ENCODE measurements around the gene POLR2M.

Gene POLR2M

GRCh38 chr15:57675481-57676181 is 30.9 kb upstream of the POLR2M start:
- H3K4me1 ChIP-seq (ENCODE audit: control insufficient read depth, low read length), result no peaks in the 10 kb centered on the region
- no peak overlapping the region for H3K27ac ChIP-seq (ENCODE audit: low read depth, low read length)
- H3K4me3 ChIP-seq (ENCODE audit: low read length), result no peak overlapping the region
- H3F3A ChIP-seq (ENCODE audit: control insufficient read depth, insufficient read depth), result no peaks in the 10 kb centered on the region
- H3K79me2 ChIP-seq (ENCODE audit: control insufficient read depth, low read length), result no peaks in the 10 kb centered on the region
- H3K9me2 ChIP-seq (replicated peaks; ENCODE audit: control insufficient read depth, low read length), result no peaks in the 10 kb centered on the region
- no peak overlapping the region for H3K4me2 ChIP-seq (ENCODE audit: low read length)
- TF ChIP-seq EZH2phosphoT487 (IDR thresholded peaks at IDR 0.05; ENCODE audit: borderline replicate concordance, low read length), result no peak
- no peak for TF ChIP-seq CTCF (IDR thresholded peaks at IDR 0.05; ENCODE audit: low read depth, low read length, poor library complexity, severe bottlenecking)
- peaks cover 23% of the 10 kb centered on the region; the same call in 1 of the 2 replicates for H3K27me3 ChIP-seq (ENCODE audit: control insufficient read depth, low read length)
- H3K36me3 ChIP-seq (ENCODE audit: control insufficient read depth, low read length), result no peaks in the 10 kb centered on the region
- no peaks in the 10 kb centered on the region for H3K9me3 ChIP-seq (ENCODE audit: control insufficient read depth, insufficient read depth, low read length)
- no peaks in the 10 kb centered on the region for H4K20me1 ChIP-seq (ENCODE audit: control insufficient read depth, insufficient read depth, low read depth, low read length)

- Histone ChIP-seq H3K9me2 (replicated peaks; ENCODE audit: control insufficient read depth, low read length) (no peaks in the 10 kb centered on the region), H3K27ac (ENCODE audit: low read depth, low read length) (no peak overlapping the region), H3K4me3 (ENCODE audit: low read length) (no peak overlapping the region), H3K79me2 (ENCODE audit: control insufficient read depth, low read length) (no peaks in the 10 kb centered on the region), H3K4me1 (ENCODE audit: control insufficient read depth, low read length) (no peaks in the 10 kb centered on the region), H3K9me3 (ENCODE audit: control insufficient read depth, insufficient read depth, low read length) (no peaks in the 10 kb centered on the region), H3K4me2 (ENCODE audit: low read length) (no peak overlapping the region), H3K27me3 (ENCODE audit: control insufficient read depth, low read length) (peaks cover 19% of the 10 kb centered on the region; the same call in 1 of the 2 replicates), H3F3A (ENCODE audit: control insufficient read depth, insufficient read depth) (no peaks in the 10 kb centered on the region), H3K36me3 (ENCODE audit: control insufficient read depth, low read length) (no peaks in the 10 kb centered on the region), H4K20me1 (ENCODE audit: control insufficient read depth, insufficient read depth, low read depth, low read length) (no peaks in the 10 kb centered on the region)
- TF ChIP-seq EZH2phosphoT487 (IDR thresholded peaks at IDR 0.05; ENCODE audit: borderline replicate concordance, low read length) (no peak), CTCF (IDR thresholded peaks at IDR 0.05; ENCODE audit: low read depth, low read length, poor library complexity, severe bottlenecking) (no peak)
These were observed 29.9 kb upstream of the POLR2M start for GRCh38 chr15:57676585-57676984.

GRCh38 chr15:57677204-57677603 is 29.3 kb upstream of the POLR2M start:
- Histone ChIP-seq H3K4me2 (ENCODE audit: low read length) (no peak overlapping the region), H3F3A (ENCODE audit: control insufficient read depth, insufficient read depth) (no peaks in the 10 kb centered on the region), H3K36me3 (ENCODE audit: control insufficient read depth, low read length) (no peaks in the 10 kb centered on the region), H3K9me3 (ENCODE audit: control insufficient read depth, insufficient read depth, low read length) (no peaks in the 10 kb centered on the region), H3K4me3 (ENCODE audit: low read length) (no peak overlapping the region), H3K4me1 (ENCODE audit: control insufficient read depth, low read length) (no peaks in the 10 kb centered on the region), H3K79me2 (ENCODE audit: control insufficient read depth, low read length) (no peaks in the 10 kb centered on the region), H3K27ac (ENCODE audit: low read depth, low read length) (no peak overlapping the region), H4K20me1 (ENCODE audit: control insufficient read depth, insufficient read depth, low read depth, low read length) (no peaks in the 10 kb centered on the region), H3K9me2 (replicated peaks; ENCODE audit: control insufficient read depth, low read length) (no peaks in the 10 kb centered on the region), H3K27me3 (ENCODE audit: control insufficient read depth, low read length) (peaks cover 13% of the 10 kb centered on the region; the same call in 1 of the 2 replicates)
- TF ChIP-seq CTCF (IDR thresholded peaks at IDR 0.05; ENCODE audit: low read depth, low read length, poor library complexity, severe bottlenecking), result no peak
- TF ChIP-seq EZH2phosphoT487 (IDR thresholded peaks at IDR 0.05; ENCODE audit: borderline replicate concordance, low read length), result no peak

Data from DOHH2 (cell line).